Neural cell (in vitro differentiated cells): Measurements from ENCODE around the gene PPARGC1A. TPM values are rescaled to one million over a fixed set of nuclear protein-coding genes. Genes with fewer than 3 reads are reported as not detected.

ENCODE experiments used
- H2AFZ ChIP-seq: fragments of 200-600, 300-800 bp; sonication (generic), shearing (Covaris generic); 2 replicates; pipeline ENCODE4 v1.6.0; 2014; ENCODE audit warnings: low read depth, mild to moderate bottlenecking, antibody characterized with exemption, low read length, moderate library complexity
- H3F3A ChIP-seq: fragments of 200-600 bp; shearing (Covaris generic); 2 replicates; pipeline ENCODE4 v1.6.1; 2016; ENCODE audit warnings: mild to moderate bottlenecking, moderate library complexity, mixed read lengths, antibody characterized with exemption, low read length; ENCODE audit not compliant: insufficient read depth, poor library complexity, severe bottlenecking
- H3K27ac ChIP-seq: fragments of 200-600, 300-800 bp; sonication (generic), shearing (Covaris generic); 2 replicates; pipeline ENCODE4 v1.5.1; 2014; ENCODE audit warnings: mild to moderate bottlenecking, low read length, moderate library complexity
- H3K27me3 ChIP-seq: fragments of 300-800, 200-600 bp; sonication (generic), shearing (Covaris generic); 2 replicates; pipeline ENCODE4 v1.6.0; 2014; ENCODE audit warnings: mild to moderate bottlenecking, low read depth, low read length, moderate library complexity; ENCODE audit not compliant: insufficient read depth
- H3K36me3 ChIP-seq: fragments of 300-800, 200-600 bp; sonication (generic), shearing (Covaris generic); 2 replicates; pipeline ENCODE4 v1.5.1; 2014; ENCODE audit warnings: mild to moderate bottlenecking, antibody characterized with exemption, low read length, moderate library complexity; ENCODE audit not compliant: insufficient read depth
- H3K4me2 ChIP-seq: fragments of 300-800, 200-600 bp; sonication (generic), shearing (Covaris generic); 2 replicates; pipeline ENCODE4 v1.6.0; 2014; ENCODE audit warnings: mild to moderate bottlenecking, low read length
- H3K4me3 ChIP-seq: fragments of 300-800, 200-600 bp; sonication (generic), shearing (Covaris generic); 2 replicates; pipeline ENCODE4 v1.5.1; 2014; ENCODE audit warnings: mild to moderate bottlenecking, low read length, moderate library complexity
- H3K79me2 ChIP-seq: fragments of 200-600 bp; shearing (Covaris generic); replicated peaks from 2 replicates; pipeline ENCODE4 v1.6.0; 2014; ENCODE audit warnings: mild to moderate bottlenecking, low read length, moderate library complexity; ENCODE audit not compliant: insufficient read depth
- H3K9ac ChIP-seq: fragments of 300-800, 200-600 bp; sonication (generic), shearing (Covaris generic); 2 replicates; pipeline ENCODE4 v1.6.1; 2016; ENCODE audit warnings: mild to moderate bottlenecking, low read length, mixed read lengths
- H3K9me2 ChIP-seq: fragments of 200-600 bp; shearing (Covaris generic); 2 replicates; pipeline ENCODE4 v1.6.1; 2016; ENCODE audit warnings: mild to moderate bottlenecking, low read length, mixed read lengths; ENCODE audit not compliant: insufficient read depth
- H3K9me3 ChIP-seq: fragments of 200-600, 300-800 bp; sonication (generic), shearing (Covaris generic); 2 replicates; pipeline ENCODE4 v1.6.1; 2016; ENCODE audit warnings: mild to moderate bottlenecking, mixed run types, low read length, moderate library complexity, mixed read lengths
- H4K20me1 ChIP-seq: fragments of 200-600 bp; shearing (Covaris generic); 2 replicates; pipeline ENCODE4 v1.6.1; 2016; ENCODE audit warnings: mild to moderate bottlenecking, mixed run types; ENCODE audit not compliant: insufficient read depth
- CTCF ChIP-seq: fragments of 450-650 bp; IDR thresholded peaks from 2 replicates; pipeline ENCODE4 v1.5.1; 2014; ENCODE audit warnings: antibody characterized with exemption, mild to moderate bottlenecking, moderate library complexity; ENCODE audit not compliant: poor library complexity, severe bottlenecking
- EP300 ChIP-seq: fragments of 450-650 bp; conservative IDR thresholded peaks from 2 replicates; pipeline ENCODE4 v1.6.1; 2014; ENCODE audit warnings: antibody characterized with exemption, mild to moderate bottlenecking, moderate library complexity; ENCODE audit not compliant: poor library complexity, severe bottlenecking
- EZH2 ChIP-seq: fragments of 200-600, 300-800 bp; shearing (Covaris generic), sonication (generic); IDR thresholded peaks from 2 replicates; pipeline ENCODE4 v1.6.1; 2014; ENCODE audit warnings: antibody characterized with exemption, low read length, borderline replicate concordance, mild to moderate bottlenecking; ENCODE audit not compliant: insufficient read depth, poor library complexity, severe bottlenecking
- MXI1 ChIP-seq: fragments of 450-650 bp; conservative IDR thresholded peaks from 2 replicates; pipeline ENCODE4 v1.6.1; 2014; ENCODE audit warnings: antibody characterized with exemption, mild to moderate bottlenecking; ENCODE audit not compliant: poor library complexity, severe bottlenecking
- POLR2AphosphoS5 ChIP-seq: IDR thresholded peaks from 2 replicates; pipeline ENCODE4 v1.6.1; 2012
- RAD21 ChIP-seq: fragments of 450-650 bp; conservative IDR thresholded peaks from 2 replicates; pipeline ENCODE4 v1.6.1; 2014; ENCODE audit warnings: antibody characterized with exemption, mild to moderate bottlenecking, moderate library complexity
- REST ChIP-seq: IDR thresholded peaks from 2 replicates; pipeline ENCODE4 v1.6.1; 2012; ENCODE audit warnings: borderline replicate concordance
- SMC3 ChIP-seq: fragments of 450-650 bp; conservative IDR thresholded peaks from 2 replicates; pipeline ENCODE4 v1.6.1; 2014; ENCODE audit warnings: antibody characterized with exemption, mild to moderate bottlenecking, moderate library complexity; ENCODE audit not compliant: poor library complexity
- TAF1 ChIP-seq: IDR thresholded peaks from 2 replicates; pipeline ENCODE4 v1.6.1; 2012; ENCODE audit warnings: low read depth
- polyA plus RNA-seq: library from polyadenylated mRNA; depleted of rRNA; stranded (reverse); fragments of >200 nt; gene quantifications from 2 replicates; pipeline ENCODE4 v1.2.3, GENCODE V29; 2014

Gene PPARGC1A
- polyA plus RNA-seq, 1 donor from 2014 or later: 7.2 TPM

GRCh38 chr4:23779839-23780238 lies 110.0 kb downstream of the PPARGC1A start:
- Histone ChIP-seq H4K20me1 (no peaks in the 10 kb centered on the region), H3K27ac (no peak overlapping the region), H2AFZ (no peak overlapping the region), H3K36me3 (no peaks in the 10 kb centered on the region), H3K4me3 (no peak overlapping the region), H3K27me3 (no peaks in the 10 kb centered on the region), H3K4me2 (no peak overlapping the region), H3K9me3 (no peaks in the 10 kb centered on the region), H3K9ac (no peak overlapping the region), H3F3A (no peaks in the 10 kb centered on the region), H3K79me2 (no peaks in the 10 kb centered on the region), H3K9me2 (no peaks in the 10 kb centered on the region)
- TF ChIP-seq RAD21 (no peak), SMC3 (no peak), REST (no peak), EZH2 (no peak), TAF1 (no peak), POLR2AphosphoS5 (no peak)

- H3K9ac ChIP-seq: no peak overlapping the region
- no peaks in the 10 kb centered on the region for H3K79me2 ChIP-seq
- H3K4me3 ChIP-seq: no peak overlapping the region
- no peak overlapping the region for H3K4me2 ChIP-seq
- no peaks in the 10 kb centered on the region for H3F3A ChIP-seq
- H3K27ac ChIP-seq: no peak overlapping the region
- no peaks in the 10 kb centered on the region for H3K36me3 ChIP-seq
- no peaks in the 10 kb centered on the region for H4K20me1 ChIP-seq
- no peaks in the 10 kb centered on the region for H3K27me3 ChIP-seq
- H3K9me2 ChIP-seq: no peaks in the 10 kb centered on the region
- H2AFZ ChIP-seq: no peak overlapping the region
- TF ChIP-seq CTCF (no peak), RAD21 (no peak), POLR2AphosphoS5 (no peak), EP300 (no peak), EZH2 (no peak), SMC3 (no peak), TAF1 (no peak), REST (no peak), MXI1 (no peak)
- H3K9me3 ChIP-seq: no peaks in the 10 kb centered on the region
Observed at GRCh38 chr4:23779422-23779821, 110.4 kb downstream of the PPARGC1A start.
